Ovary (tissue), 3 donors: Measurements from ENCODE around the gene SOX6.

ENCODE experiments used
- POLR2A ChIP-seq: fragments of 450-650 bp; IDR thresholded peaks from one replicate; pipeline ENCODE4 v1.6.1; 2017; ENCODE audit warnings: antibody characterized with exemption, mild to moderate bottlenecking, moderate library complexity
- TF ChIP-seq, protein P1 (sequence below), 3 donors: fragments of 450-650 bp in 2 of 3; fragments of 200-600 bp in 1 of 3; IDR thresholded peaks; one replicate each; pipeline versions ENCODE4 v1.5.1 to v1.8.0; 2016 to 2022; ENCODE audit warnings: antibody characterized with exemption in 3 of 3, mild to moderate bottlenecking in 1 of 3
- donor health status: DM: no; HTN: no; CAD: no.

DNA sequence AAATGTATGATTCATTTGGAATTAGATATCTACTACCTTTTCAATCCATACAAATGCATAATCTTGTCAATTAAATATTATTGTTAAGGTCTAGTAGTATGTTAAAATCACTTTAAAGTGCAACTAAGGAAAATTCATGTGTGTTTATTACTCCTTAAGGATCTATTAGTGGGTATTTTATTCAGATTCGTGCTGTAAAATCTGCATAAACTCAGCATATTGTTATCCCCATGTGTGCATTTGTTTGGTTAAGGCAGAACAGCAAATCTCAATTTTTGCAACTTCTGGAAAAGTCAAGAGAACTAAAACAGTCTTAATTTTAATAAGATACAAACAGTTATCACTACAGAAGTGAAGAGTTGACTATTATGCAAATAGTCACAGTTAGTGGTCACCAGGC, 234.5 kb downstream of the SOX6 start:
- TF ChIP-seq, protein P1, sequence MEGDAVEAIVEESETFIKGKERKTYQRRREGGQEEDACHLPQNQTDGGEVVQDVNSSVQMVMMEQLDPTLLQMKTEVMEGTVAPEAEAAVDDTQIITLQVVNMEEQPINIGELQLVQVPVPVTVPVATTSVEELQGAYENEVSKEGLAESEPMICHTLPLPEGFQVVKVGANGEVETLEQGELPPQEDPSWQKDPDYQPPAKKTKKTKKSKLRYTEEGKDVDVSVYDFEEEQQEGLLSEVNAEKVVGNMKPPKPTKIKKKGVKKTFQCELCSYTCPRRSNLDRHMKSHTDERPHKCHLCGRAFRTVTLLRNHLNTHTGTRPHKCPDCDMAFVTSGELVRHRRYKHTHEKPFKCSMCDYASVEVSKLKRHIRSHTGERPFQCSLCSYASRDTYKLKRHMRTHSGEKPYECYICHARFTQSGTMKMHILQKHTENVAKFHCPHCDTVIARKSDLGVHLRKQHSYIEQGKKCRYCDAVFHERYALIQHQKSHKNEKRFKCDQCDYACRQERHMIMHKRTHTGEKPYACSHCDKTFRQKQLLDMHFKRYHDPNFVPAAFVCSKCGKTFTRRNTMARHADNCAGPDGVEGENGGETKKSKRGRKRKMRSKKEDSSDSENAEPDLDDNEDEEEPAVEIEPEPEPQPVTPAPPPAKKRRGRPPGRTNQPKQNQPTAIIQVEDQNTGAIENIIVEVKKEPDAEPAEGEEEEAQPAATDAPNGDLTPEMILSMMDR (IDR thresholded peaks at IDR 0.05): no peak
- no peak for TF ChIP-seq POLR2A
